Esophagus squamous epithelium (tissue), 5 donors: ENCODE data around the gene ASB2. TPM values are rescaled to one million over a fixed set of nuclear protein-coding genes. Genes with fewer than 3 reads are reported as not detected.

ENCODE experiments used
- DNase-seq: peaks from one replicate; lab custom pipeline; 2025; lab: John Stamatoyannopoulos, UW
- H3K27ac ChIP-seq, 4 donors: fragments of 200-600 bp; sonication (generic); one replicate each; pipeline ENCODE4 v1.5.1; 2016 to 2019; ENCODE audit warnings: mild to moderate bottlenecking in 1 of 4
- H3K27me3 ChIP-seq, 4 donors: fragments of 200-600 bp; sonication (generic); 1 replicate in 3 of 4; 2 replicates in 1 of 4; pipeline versions ENCODE4 v1.5.1 to v1.6.0; 2017 to 2021; ENCODE audit warnings: antibody characterized with exemption in 1 of 4
- H3K36me3 ChIP-seq, 3 donors: fragments of 200-600 bp; sonication (generic); one replicate each; pipeline ENCODE4 v1.5.1; 2016 to 2019
- H3K4me1 ChIP-seq, 3 donors: fragments of 200-600 bp; sonication (generic); one replicate each; pipeline ENCODE4 v1.5.1; 2017 to 2019
- H3K4me3 ChIP-seq, 4 donors: fragments of 200-600 bp; sonication (generic); 1 replicate in 3 of 4; 2 replicates in 1 of 4; pipeline ENCODE4 v1.5.1; 2016 to 2019; ENCODE audit warnings: mild to moderate bottlenecking in 2 of 4, moderate library complexity in 1 of 4
- H3K9me3 ChIP-seq, 3 donors: fragments of 200-600 bp; sonication (generic); one replicate each; pipeline ENCODE4 v1.5.1; 2016 to 2019
- CTCF ChIP-seq, 6 experiments: fragments of 450-650 bp in 4 of 6; fragments of 200-600 bp in 2 of 6; sonication (generic) in 2 of 6; IDR thresholded peaks; one replicate each; pipeline ENCODE4 v1.5.1; 2016 to 2019; ENCODE audit warnings: antibody characterized with exemption in 6 of 6, mild to moderate bottlenecking in 4 of 6, moderate library complexity in 4 of 6
- POLR2A ChIP-seq, 4 donors: fragments of 450-650 bp; IDR thresholded peaks; one replicate each; pipeline ENCODE4 v1.6.1; 2017; ENCODE audit warnings: antibody characterized with exemption in 4 of 4, mild to moderate bottlenecking in 4 of 4, moderate library complexity in 3 of 4
- WGBS, 2 donors: methylation state at CpG; one replicate each; pipeline ENCODE4 v1.1.5; 2018; 5-methylcytosine and 5-hydroxymethylcytosine counted together
- intact Hi-C: fragments of 100-400 bp; cut with DNase I; formaldehyde crosslinking; loops from one replicate; pipeline ENCODE4 v1.15.0; 2022
- small RNA-seq, 4 donors: library from RNA; depleted of rRNA; stranded (forward); fragments of <200 nt; gene quantifications; one replicate each; pipeline ENCODE3, GENCODE V24; 2016
- total RNA-seq, 4 donors: library from RNA; depleted of rRNA; stranded (reverse); fragments of >200 nt; gene quantifications; one replicate each; pipeline ENCODE4 v1.1.0, GENCODE V29; 2016
- donor health status: DM: yes; HTN: yes; CAD: no.

Gene ASB2
- total RNA-seq, 4 donors from 2014 or later, result 0.83 to 8.8 (median 3.7) TPM

GRCh38 chr14:93888995-93889394, 87.4 kb downstream of the ASB2 start:
- Histone ChIP-seq H3K27ac (peak overlapping the region in 3 of 4 donors; percentile 48 to 68 (median 59)), H3K36me3 (no peaks in the 10 kb centered on the region), H3K9me3 (no peaks in the 10 kb centered on the region), H3K27me3 (peaks cover 0 to 40% (median 0%) of the 10 kb centered on the region in 4 donors), H3K4me3 (no peak overlapping the region), H3K4me1 (peaks cover 0 to 22% (median 7%) of the 10 kb centered on the region in 3 donors)
- 54 to 80% methylated on average over 8 to 12 of the region's 12 CpGs for WGBS, 2 donors
- intact Hi-C loops, result no loop called here
- TF ChIP-seq POLR2A (IDR thresholded peaks at IDR 0.05), result no peak
- no peak for TF ChIP-seq CTCF (IDR thresholded peaks at IDR 0.05)
- no peak for DNase-seq

GRCh38 chr14:93884950-93885349, 91.4 kb downstream of the ASB2 start:
- peaks cover 0 to 15% (median 9%) of the 10 kb centered on the region in 3 donors for H3K4me1 ChIP-seq
- no peak for DNase-seq
- no peak overlapping the region for H3K27ac ChIP-seq
- intact Hi-C loops, result no loop called here
- no peak overlapping the region for H3K4me3 ChIP-seq
- peaks cover 0 to 5% (median 0%) of the 10 kb centered on the region in 3 donors for H3K9me3 ChIP-seq
- no peaks in the 10 kb centered on the region for H3K36me3 ChIP-seq
- H3K27me3 ChIP-seq, result peaks cover 0 to 26% (median 0%) of the 10 kb centered on the region in 4 donors
- WGBS, 2 donors, result 56 to 85% methylated on average over 1 of the region's 1 CpG
- TF ChIP-seq CTCF (IDR thresholded peaks at IDR 0.05) (no peak), POLR2A (IDR thresholded peaks at IDR 0.05) (no peak)

Small RNA genes within 50 kb of the gene (small RNA-seq; reads per million reads assigned to genes)
- 0 reads per million in 4 donors for gene MIR4506

Other genes starting within 250 kb of the ASB2 start
- gene PRIMA1, start 188.1 kb downstream of the ASB2 start, total RNA-seq, result 1 to 10 TPM; 1.0 to 5.0 (median 1.3) TPM
- not detected for gene FAM181A, start 49.2 kb downstream of the ASB2 start, total RNA-seq
- gene CCDC197, start 20.7 kb upstream of the ASB2 start, total RNA-seq, result not detected
- 10 to 100 TPM in 1 of 4 donors, 1 to 10 TPM in 3; 2.1 to 10.3 (median 7.4) TPM for gene OTUB2, start 49.8 kb upstream of the ASB2 start, total RNA-seq
- 100 to 1,000 TPM in 1 of 4 donors, 10 to 100 TPM in 3; 63.9 to 114 (median 71.9) TPM for gene DDX24, start 104.6 kb upstream of the ASB2 start, total RNA-seq
- 10 to 100 TPM in 1 of 4 donors, 1 to 10 TPM in 3; 1.9 to 12.5 (median 8.6) TPM for gene IFI27L1, start 104.7 kb upstream of the ASB2 start, total RNA-seq
- 100 to 1,000 TPM in 3 of 4 donors, 10 to 100 TPM in 1; 39.5 to 958 (median 291) TPM for gene IFI27, start 134.2 kb upstream of the ASB2 start, total RNA-seq
- 10 to 100 TPM; 50.6 to 97.1 (median 66.0) TPM for gene IFI27L2, start 153.0 kb upstream of the ASB2 start, total RNA-seq
- 1 to 10 TPM in 1 of 4 donors, under 1 TPM in 3; 0.08 to 1.7 (median 0.48) TPM for gene PPP4R4, start 197.8 kb upstream of the ASB2 start, total RNA-seq